Measurements from ENCODE around the gene C19orf25. TPM values are rescaled to one million over a fixed set of nuclear protein-coding genes. Genes with fewer than 3 reads are reported as not detected.

C19orf25 gene
- total and polyA plus RNA-seq, 10 of the 15 experiments (the other 5 are each of a cell fraction or from before 2014, with no cell fraction given): 1.2 to 67.0 (median 25.6) TPM

DNA sequence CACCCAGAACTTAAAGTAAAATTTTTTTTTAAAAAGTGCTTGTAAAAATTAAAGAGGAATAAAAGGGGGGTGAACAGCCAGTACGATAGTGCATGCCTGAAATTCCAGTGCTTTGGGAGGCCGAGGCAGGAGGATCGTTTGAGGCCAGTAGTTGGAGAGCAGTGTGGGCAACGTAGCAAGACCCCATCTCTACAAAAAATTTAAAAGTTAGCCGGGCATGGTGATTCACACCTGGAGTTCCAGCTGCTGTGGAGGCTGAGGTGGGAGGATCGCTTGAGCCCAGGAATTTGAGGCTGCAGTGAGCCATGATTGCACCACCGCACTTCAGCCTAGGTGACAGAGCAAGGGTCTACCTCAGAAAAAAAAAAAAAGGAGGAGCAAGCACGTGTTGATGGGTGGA, 26.0 kb upstream of the C19orf25 start:
- H2AFZ ChIP-seq (ENCODE audit: control insufficient read depth, low read depth, low read length): no peak overlapping the region
- H4K20me1 ChIP-seq (ENCODE audit: control insufficient read depth, insufficient read depth): no peaks in the 10 kb centered on the region
- SMC1A ChIA-PET (ENCODE audit: uncharacterized antibody, unreplicated experiment): no interaction called here
- RAD21 ChIA-PET (ENCODE audit: unreplicated experiment): no interaction called here
- H3K4me1 ChIP-seq (ENCODE audit: control insufficient read depth, insufficient read depth, low read length): no peaks in the 10 kb centered on the region
- DNase-seq (ENCODE audit: low read depth, low spot score) (no peak), FAIRE-seq (no peak), ATAC-seq (no peak)
- H3K27ac ChIP-seq (ENCODE audit: control insufficient read depth, insufficient read depth): no peak overlapping the region
- H3K9me3 ChIP-seq (replicated peaks; ENCODE audit: control insufficient read depth, insufficient read depth, low read length): no peaks in the 10 kb centered on the region; the same call in 2 of the 3 replicates
- CTCF ChIA-PET: interaction anchor here (0.7 kb wide), 2 partner anchors 14 to 231 kb away, joined by 3 read pairs; no protein-coding TSS in a partner anchor
- intact Hi-C loops (cut with micrococcal nuclease; ENCODE audit: unreplicated experiment) (no loop called here), in situ Hi-C loops (cut with MboI) (no loop called here)
- no TSS peak for BruUV-seq (replicated peaks)
- no peak overlapping the region for H3K4me3 ChIP-seq
- TF ChIP-seq ZZZ3 (IDR thresholded peaks at IDR 0.05; ENCODE audit: control insufficient read depth, insufficient read length, low read depth) (no peak), TARDBP (IDR thresholded peaks at IDR 0.05; ENCODE audit: borderline replicate concordance) (no peak), FOXK2 (IDR thresholded peaks at IDR 0.05) (no peak), KLF5 (IDR thresholded peaks at IDR 0.05; ENCODE audit: partially characterized antibody) (no peak)
- TF ChIP-seq, protein P1, sequence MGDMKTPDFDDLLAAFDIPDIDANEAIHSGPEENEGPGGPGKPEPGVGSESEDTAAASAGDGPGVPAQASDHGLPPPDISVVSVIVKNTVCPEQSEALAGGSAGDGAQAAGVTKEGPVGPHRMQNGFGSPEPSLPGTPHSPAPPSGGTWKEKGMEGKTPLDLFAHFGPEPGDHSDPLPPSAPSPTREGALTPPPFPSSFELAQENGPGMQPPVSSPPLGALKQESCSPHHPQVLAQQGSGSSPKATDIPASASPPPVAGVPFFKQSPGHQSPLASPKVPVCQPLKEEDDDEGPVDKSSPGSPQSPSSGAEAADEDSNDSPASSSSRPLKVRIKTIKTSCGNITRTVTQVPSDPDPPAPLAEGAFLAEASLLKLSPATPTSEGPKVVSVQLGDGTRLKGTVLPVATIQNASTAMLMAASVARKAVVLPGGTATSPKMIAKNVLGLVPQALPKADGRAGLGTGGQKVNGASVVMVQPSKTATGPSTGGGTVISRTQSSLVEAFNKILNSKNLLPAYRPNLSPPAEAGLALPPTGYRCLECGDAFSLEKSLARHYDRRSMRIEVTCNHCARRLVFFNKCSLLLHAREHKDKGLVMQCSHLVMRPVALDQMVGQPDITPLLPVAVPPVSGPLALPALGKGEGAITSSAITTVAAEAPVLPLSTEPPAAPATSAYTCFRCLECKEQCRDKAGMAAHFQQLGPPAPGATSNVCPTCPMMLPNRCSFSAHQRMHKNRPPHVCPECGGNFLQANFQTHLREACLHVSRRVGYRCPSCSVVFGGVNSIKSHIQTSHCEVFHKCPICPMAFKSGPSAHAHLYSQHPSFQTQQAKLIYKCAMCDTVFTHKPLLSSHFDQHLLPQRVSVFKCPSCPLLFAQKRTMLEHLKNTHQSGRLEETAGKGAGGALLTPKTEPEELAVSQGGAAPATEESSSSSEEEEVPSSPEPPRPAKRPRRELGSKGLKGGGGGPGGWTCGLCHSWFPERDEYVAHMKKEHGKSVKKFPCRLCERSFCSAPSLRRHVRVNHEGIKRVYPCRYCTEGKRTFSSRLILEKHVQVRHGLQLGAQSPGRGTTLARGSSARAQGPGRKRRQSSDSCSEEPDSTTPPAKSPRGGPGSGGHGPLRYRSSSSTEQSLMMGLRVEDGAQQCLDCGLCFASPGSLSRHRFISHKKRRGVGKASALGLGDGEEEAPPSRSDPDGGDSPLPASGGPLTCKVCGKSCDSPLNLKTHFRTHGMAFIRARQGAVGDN (IDR thresholded peaks at IDR 0.05): no peak
- TF ChIP-seq, protein P2, sequence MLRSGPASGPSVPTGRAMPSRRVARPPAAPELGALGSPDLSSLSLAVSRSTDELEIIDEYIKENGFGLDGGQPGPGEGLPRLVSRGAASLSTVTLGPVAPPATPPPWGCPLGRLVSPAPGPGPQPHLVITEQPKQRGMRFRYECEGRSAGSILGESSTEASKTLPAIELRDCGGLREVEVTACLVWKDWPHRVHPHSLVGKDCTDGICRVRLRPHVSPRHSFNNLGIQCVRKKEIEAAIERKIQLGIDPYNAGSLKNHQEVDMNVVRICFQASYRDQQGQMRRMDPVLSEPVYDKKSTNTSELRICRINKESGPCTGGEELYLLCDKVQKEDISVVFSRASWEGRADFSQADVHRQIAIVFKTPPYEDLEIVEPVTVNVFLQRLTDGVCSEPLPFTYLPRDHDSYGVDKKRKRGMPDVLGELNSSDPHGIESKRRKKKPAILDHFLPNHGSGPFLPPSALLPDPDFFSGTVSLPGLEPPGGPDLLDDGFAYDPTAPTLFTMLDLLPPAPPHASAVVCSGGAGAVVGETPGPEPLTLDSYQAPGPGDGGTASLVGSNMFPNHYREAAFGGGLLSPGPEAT (IDR thresholded peaks at IDR 0.05; ENCODE audit: low read depth): no peak
- H3K36me3 ChIP-seq (ENCODE audit: control insufficient read depth in 2 of 2, insufficient read depth in 2 of 2, low read length in 1 of 2): no peaks in the 10 kb centered on the region
- no peak overlapping the region for H3K4me2 ChIP-seq (ENCODE audit: control insufficient read depth, insufficient read depth)
- no peaks in the 10 kb centered on the region for H3K79me2 ChIP-seq (ENCODE audit: control insufficient read depth, insufficient read depth, low read length)
- 40% methylated on average over 7 of the region's 8 CpGs for WGBS (ENCODE audit: insufficient coverage, insufficient replicate concordance, low lambda C conversion rate, missing lambda C conversion rate)
- no peak overlapping the region for H3K9ac ChIP-seq (ENCODE audit: control insufficient read depth, insufficient read depth, low read length)
- POLR2A ChIA-PET: no interaction called here
- no peaks in the 10 kb centered on the region; a peak in 2 of 4 replicates for H3K27me3 ChIP-seq (replicated peaks in 1 of 2; ENCODE audit: control insufficient read depth in 2 of 2, insufficient read depth in 2 of 2, low read length in 1 of 2)

Measured in GM12878 (cell line).